Neural progenitor cell (in vitro differentiated cells): ENCODE data around the gene PPM1L.

Experiments used
- CTCF ChIP-seq: fragments of 200-600 bp; sonication (generic); IDR thresholded peaks from 2 replicates; pipeline ENCODE4 v1.5.1; 2017; ENCODE audit warnings: antibody characterized with exemption, mild to moderate bottlenecking
- EZH2 ChIP-seq: fragments of 200-600 bp; sonication (generic); IDR thresholded peaks from 2 replicates; pipeline ENCODE4 v1.6.1; 2017; ENCODE audit warnings: antibody characterized with exemption, mild to moderate bottlenecking, moderate library complexity
- EZH2phosphoT487 ChIP-seq: fragments of 200-600 bp; sonication (generic); IDR thresholded peaks from 2 replicates; pipeline ENCODE4 v1.6.1; 2017; ENCODE audit warnings: antibody characterized with exemption

- no peak for TF ChIP-seq CTCF
- TF ChIP-seq EZH2phosphoT487 = no peak
- TF ChIP-seq EZH2 = no peak
Measured at GRCh38 chr3:160774172-160774571, 18.1 kb downstream of the PPM1L start.
